Parathyroid adenoma (tissue), 2 donors: ENCODE data around the gene ZNF565.
"Not testable (repeated sequence)": the region's sequence is repeated elsewhere in the genome, so short reads cannot be mapped to it uniquely, and the experiment has no call there.

Experiments used
- H2AFZ ChIP-seq: fragments of 300-600 bp; sonication (generic); one replicate; pipeline ENCODE4 v1.7.0; 2017; ENCODE audit warnings: antibody characterized with exemption, mild to moderate bottlenecking
- H3K27ac ChIP-seq: fragments of 300-600 bp; sonication (generic); one replicate; pipeline ENCODE4 v1.7.0; 2017
- H3K27me3 ChIP-seq: fragments of 300-600 bp; sonication (generic); one replicate; pipeline ENCODE4 v1.7.0; 2017; ENCODE audit warnings: low read length; ENCODE audit not compliant: control insufficient read depth, insufficient read depth
- H3K36me3 ChIP-seq: fragments of 300-600 bp; sonication (generic); one replicate; pipeline ENCODE4 v1.7.0; 2017; ENCODE audit warnings: low read length; ENCODE audit not compliant: control insufficient read depth, insufficient read depth
- H3K4me1 ChIP-seq: fragments of 300-600 bp; sonication (generic); one replicate; pipeline ENCODE4 v1.7.0; 2017; ENCODE audit warnings: control low read depth
- H3K4me2 ChIP-seq: fragments of 300-600 bp; sonication (generic); one replicate; pipeline ENCODE4 v1.7.0; 2017; ENCODE audit warnings: low read length
- H3K4me3 ChIP-seq: fragments of 300-600 bp; sonication (generic); one replicate; pipeline ENCODE4 v1.7.0; 2017; ENCODE audit warnings: low read depth, low read length
- H3K79me2 ChIP-seq: fragments of 300-600 bp; sonication (generic); one replicate; pipeline ENCODE4 v1.7.0; 2017; ENCODE audit warnings: control low read depth
- H3K9ac ChIP-seq: fragments of 300-600 bp; sonication (generic); one replicate; pipeline ENCODE4 v1.7.0; 2017; ENCODE audit warnings: mild to moderate bottlenecking
- H3K9me3 ChIP-seq: fragments of 300-600 bp; sonication (generic); one replicate; pipeline ENCODE4 v1.7.0; 2017; ENCODE audit warnings: low read length; ENCODE audit not compliant: control insufficient read depth
- TF ChIP-seq, protein P1 (sequence below): fragments of 300-600 bp; sonication (generic); IDR thresholded peaks from one replicate; pipeline ENCODE4 v1.7.0; 2017; ENCODE audit warnings: antibody characterized with exemption, mild to moderate bottlenecking
- donor health status: primary hyperparathyroidism.

The ZNF565 gene

DNA sequence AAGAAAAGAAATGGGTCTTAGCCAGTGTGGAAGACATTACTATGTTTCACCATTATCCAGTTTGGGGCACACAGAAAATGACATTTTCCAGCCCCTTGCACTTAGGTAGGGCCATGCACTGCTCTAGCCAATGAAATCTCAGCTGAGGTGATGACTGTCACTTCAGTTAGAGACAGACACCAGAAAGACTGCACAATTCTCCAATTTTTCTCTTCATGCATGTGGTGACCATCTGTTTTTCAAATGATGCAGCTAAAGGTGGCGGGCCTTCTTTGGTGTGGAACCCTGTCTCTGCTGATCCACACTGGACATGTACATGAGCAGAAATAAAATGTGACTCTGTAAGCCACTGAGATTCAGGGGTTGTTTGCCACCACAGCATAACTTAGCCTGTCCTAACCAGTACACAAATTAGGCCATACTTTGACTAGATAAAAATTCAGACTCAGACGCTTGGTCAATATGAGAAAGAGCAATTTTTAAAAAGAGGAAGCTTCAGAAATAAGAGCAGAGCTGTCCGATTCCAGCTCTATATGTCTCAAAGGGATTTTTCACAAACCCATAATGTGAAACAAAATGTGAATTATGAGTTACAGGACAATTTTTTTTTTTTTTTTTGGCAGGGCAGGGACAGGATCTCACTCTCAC lies 6.7 kb downstream of the ZNF565 start:
- H3K27ac ChIP-seq, result no peak overlapping the region
- TF ChIP-seq, protein P1, sequence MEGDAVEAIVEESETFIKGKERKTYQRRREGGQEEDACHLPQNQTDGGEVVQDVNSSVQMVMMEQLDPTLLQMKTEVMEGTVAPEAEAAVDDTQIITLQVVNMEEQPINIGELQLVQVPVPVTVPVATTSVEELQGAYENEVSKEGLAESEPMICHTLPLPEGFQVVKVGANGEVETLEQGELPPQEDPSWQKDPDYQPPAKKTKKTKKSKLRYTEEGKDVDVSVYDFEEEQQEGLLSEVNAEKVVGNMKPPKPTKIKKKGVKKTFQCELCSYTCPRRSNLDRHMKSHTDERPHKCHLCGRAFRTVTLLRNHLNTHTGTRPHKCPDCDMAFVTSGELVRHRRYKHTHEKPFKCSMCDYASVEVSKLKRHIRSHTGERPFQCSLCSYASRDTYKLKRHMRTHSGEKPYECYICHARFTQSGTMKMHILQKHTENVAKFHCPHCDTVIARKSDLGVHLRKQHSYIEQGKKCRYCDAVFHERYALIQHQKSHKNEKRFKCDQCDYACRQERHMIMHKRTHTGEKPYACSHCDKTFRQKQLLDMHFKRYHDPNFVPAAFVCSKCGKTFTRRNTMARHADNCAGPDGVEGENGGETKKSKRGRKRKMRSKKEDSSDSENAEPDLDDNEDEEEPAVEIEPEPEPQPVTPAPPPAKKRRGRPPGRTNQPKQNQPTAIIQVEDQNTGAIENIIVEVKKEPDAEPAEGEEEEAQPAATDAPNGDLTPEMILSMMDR, result no peak
- peaks cover 18% of the 10 kb centered on the region for H3K79me2 ChIP-seq
- H3K27me3 ChIP-seq, result no peaks in the 10 kb centered on the region
- no peaks in the 10 kb centered on the region for H3K9me3 ChIP-seq
- H2AFZ ChIP-seq, result no peak overlapping the region
- H3K4me1 ChIP-seq, result no peaks in the 10 kb centered on the region
- no peaks in the 10 kb centered on the region for H3K36me3 ChIP-seq
- no peak overlapping the region for H3K4me3 ChIP-seq
- H3K4me2 ChIP-seq, result no peak overlapping the region
- H3K9ac ChIP-seq, result no peak overlapping the region

DNA sequence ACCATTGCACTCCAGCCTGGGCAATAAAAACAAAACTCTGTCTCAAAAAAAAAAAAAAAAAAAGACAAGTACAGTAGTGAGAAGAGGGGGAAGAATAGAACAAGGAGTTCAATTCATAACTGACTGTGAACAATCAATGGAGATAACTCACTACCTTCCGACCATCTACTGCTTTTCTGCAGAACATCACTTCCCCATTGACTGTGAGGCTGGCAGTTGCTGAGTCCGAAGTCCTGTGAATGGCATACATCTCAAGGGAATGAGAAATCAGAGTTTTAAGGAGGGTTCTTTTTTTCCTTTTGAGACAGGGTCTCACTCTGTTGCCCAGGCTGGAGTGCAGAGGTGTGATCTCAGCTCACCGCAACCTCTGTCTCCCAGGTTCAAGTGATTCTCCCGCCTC lies 11.2 kb downstream of the ZNF565 start:
- H3K4me1 ChIP-seq, result no peaks in the 10 kb centered on the region
- no peak overlapping the region for H3K27ac ChIP-seq
- no peak overlapping the region for H2AFZ ChIP-seq
- H3K36me3 ChIP-seq, result no peaks in the 10 kb centered on the region
- no peak overlapping the region for H3K4me2 ChIP-seq
- H3K9me3 ChIP-seq, result no peaks in the 10 kb centered on the region
- peaks cover 15% of the 10 kb centered on the region for H3K79me2 ChIP-seq
- H3K4me3 ChIP-seq, result no peak overlapping the region
- TF ChIP-seq, protein P1, result no peak
- no peaks in the 10 kb centered on the region for H3K27me3 ChIP-seq
- H3K9ac ChIP-seq, result no peak overlapping the region

DNA sequence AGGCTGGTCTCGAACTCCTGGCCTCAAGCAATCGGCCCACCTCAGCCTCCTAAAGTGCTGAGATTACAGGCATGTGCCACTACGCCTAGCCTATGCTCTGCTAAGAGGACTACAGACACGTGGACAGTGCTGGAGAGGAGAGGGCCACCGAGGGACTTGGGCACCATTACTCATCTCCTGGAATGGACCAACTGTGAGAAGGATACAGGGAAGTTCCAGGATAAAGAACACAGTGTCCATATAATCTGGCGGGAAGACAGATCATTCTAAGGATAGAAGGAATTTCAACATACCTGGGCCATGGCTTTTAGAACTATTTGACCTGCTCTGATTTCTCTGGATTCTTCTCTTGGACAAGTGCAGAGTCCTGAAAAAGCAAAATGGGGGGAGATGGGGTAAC lies 12.8 kb downstream of the ZNF565 start:
- H3K4me3 ChIP-seq, result no peak overlapping the region
- no peak overlapping the region for H2AFZ ChIP-seq
- TF ChIP-seq, protein P1, result no peak
- no peak overlapping the region for H3K27ac ChIP-seq
- no peaks in the 10 kb centered on the region for H3K9me3 ChIP-seq
- peaks cover 6% of the 10 kb centered on the region for H3K79me2 ChIP-seq
- no peak overlapping the region for H3K9ac ChIP-seq
- H3K4me1 ChIP-seq, result no peaks in the 10 kb centered on the region
- no peaks in the 10 kb centered on the region for H3K36me3 ChIP-seq
- H3K4me2 ChIP-seq, result no peak overlapping the region
- H3K27me3 ChIP-seq, result no peaks in the 10 kb centered on the region

DNA sequence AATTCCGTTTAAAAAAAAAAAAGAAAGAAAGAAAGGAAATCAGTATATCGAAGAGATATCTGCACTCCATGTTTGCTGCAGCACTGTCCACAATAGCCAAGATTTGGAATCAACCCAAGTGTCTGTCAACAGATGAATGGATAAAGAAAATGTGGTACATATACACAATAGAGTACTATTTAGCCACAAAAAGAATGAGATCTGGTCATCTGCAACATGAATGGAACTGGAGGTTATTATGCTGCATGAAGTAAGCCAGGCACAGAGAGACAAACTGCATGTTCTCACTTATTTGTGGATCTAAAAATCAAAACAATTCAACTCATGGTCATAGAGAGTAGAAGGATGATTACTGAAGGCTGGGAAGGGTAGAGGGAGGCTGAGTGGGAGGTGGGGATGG lies 16.3 kb downstream of the ZNF565 start:
- Histone ChIP-seq H3K9ac (no peak overlapping the region), H3K27me3 (no peaks in the 10 kb centered on the region), H3K9me3 (no peaks in the 10 kb centered on the region), H3K4me3 (no peak overlapping the region), H3K79me2 (no peaks in the 10 kb centered on the region), H3K4me2 (no peak overlapping the region), H3K36me3 (no peaks in the 10 kb centered on the region), H3K4me1 (no peaks in the 10 kb centered on the region), H3K27ac (no peak overlapping the region), H2AFZ (no peak overlapping the region)
- TF ChIP-seq, protein P1, result no peak

DNA sequence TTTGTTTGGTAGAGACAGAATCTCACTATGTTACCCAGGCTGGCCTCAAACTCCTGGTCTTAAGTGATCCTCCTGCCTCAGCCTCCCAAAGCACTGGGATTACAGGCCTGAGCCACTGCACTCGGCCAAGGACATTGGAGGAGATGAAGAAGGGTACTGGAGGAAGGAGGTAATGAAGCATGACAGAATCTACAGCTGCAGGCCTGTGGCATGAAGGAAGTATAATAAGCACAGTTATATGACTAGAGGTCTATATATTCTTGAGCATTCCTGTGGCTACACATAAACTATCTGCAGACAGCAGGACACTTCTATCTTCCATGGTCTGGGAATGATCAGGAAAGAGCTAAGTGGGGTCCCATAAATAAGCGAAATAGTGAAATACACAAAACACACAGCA lies 18.2 kb downstream of the ZNF565 start:
- H3K9me3 ChIP-seq, result no peaks in the 10 kb centered on the region
- no peak overlapping the region for H3K4me3 ChIP-seq
- H3K4me1 ChIP-seq, result no peaks in the 10 kb centered on the region
- H3K9ac ChIP-seq, result no peak overlapping the region
- H3K27ac ChIP-seq, result no peak overlapping the region
- no peak overlapping the region for H2AFZ ChIP-seq
- no peaks in the 10 kb centered on the region for H3K36me3 ChIP-seq
- H3K79me2 ChIP-seq, result no peaks in the 10 kb centered on the region
- H3K4me2 ChIP-seq, result no peak overlapping the region
- no peaks in the 10 kb centered on the region for H3K27me3 ChIP-seq
- TF ChIP-seq, protein P1, result no peak

DNA sequence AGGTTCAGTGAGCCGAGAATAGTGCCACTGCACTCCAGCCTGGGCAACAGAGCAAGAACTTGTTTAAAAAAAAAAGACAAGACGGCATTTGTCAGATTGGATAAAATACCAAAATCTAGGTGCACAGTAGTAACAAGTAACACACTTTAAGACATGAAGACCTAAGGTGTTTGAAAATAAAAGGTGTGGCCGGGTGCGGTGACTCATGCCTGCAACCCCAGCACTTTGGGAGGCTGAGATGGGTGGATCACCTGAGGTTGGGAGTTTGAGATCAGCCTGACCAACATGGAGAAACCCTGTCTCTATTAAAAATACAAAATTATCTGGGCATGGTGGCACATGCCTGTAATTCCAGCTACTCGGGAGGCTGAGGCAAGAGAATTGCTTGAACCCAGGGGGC lies 27.7 kb downstream of the ZNF565 start:
- H3K36me3 ChIP-seq, H3K9ac ChIP-seq, H3K79me2 ChIP-seq, H3K4me2 ChIP-seq, H2AFZ ChIP-seq, H3K4me3 ChIP-seq, H3K9me3 ChIP-seq, H3K27me3 ChIP-seq, H3K27ac ChIP-seq, H3K4me1 ChIP-seq: not testable (repeated sequence)
